Trophoblast cell (in vitro differentiated cells and primary cell): ENCODE results near the gene SNAP23.
A peak's percentile ranks its signal among the peaks of the same experiment; 100 is the strongest.

ENCODE experiments used
- DNase-seq, 2 donors: peaks; one replicate each; pipeline ENCODE4 v3.0.0-alpha.2; 2016
- H2AFZ ChIP-seq: 2 replicates; pipeline ENCODE4 v1.6.1; 2013; ENCODE audit warnings: low read length, moderate library complexity, mild to moderate bottlenecking; ENCODE audit not compliant: insufficient read depth, poor library complexity
- H2AK5ac ChIP-seq: 2 replicates; pipeline ENCODE4 v1.6.1; 2013; ENCODE audit warnings: mild to moderate bottlenecking, low read length
- H2BK120ac ChIP-seq: 2 replicates; pipeline ENCODE4 v1.6.1; 2013; ENCODE audit warnings: low read length, mild to moderate bottlenecking, moderate library complexity; ENCODE audit not compliant: insufficient read depth, poor library complexity
- H2BK12ac ChIP-seq: 2 replicates; pipeline ENCODE4 v1.6.1; 2013; ENCODE audit warnings: mild to moderate bottlenecking, low read length, moderate library complexity
- H2BK5ac ChIP-seq: 2 replicates; pipeline ENCODE4 v1.6.1; 2013; ENCODE audit warnings: low read length, low read depth, moderate library complexity, mild to moderate bottlenecking; ENCODE audit not compliant: poor library complexity
- H3K14ac ChIP-seq: 2 replicates; pipeline ENCODE4 v1.6.1; 2013; ENCODE audit warnings: mild to moderate bottlenecking, low read length
- H3K18ac ChIP-seq: 2 replicates; pipeline ENCODE4 v1.6.1; 2013; ENCODE audit warnings: mild to moderate bottlenecking, low read length
- H3K23ac ChIP-seq: 2 replicates; pipeline ENCODE4 v1.6.1; 2013; ENCODE audit warnings: low read length
- H3K27ac ChIP-seq: 2 replicates; pipeline ENCODE4 v1.5.1; 2013; ENCODE audit warnings: low read depth, mild to moderate bottlenecking, inconsistent platforms, low read length, moderate library complexity
- H3K27me3 ChIP-seq: 2 replicates; pipeline ENCODE4 v1.6.1; 2013; ENCODE audit warnings: inconsistent platforms, mild to moderate bottlenecking, low read length, moderate library complexity; ENCODE audit not compliant: insufficient read depth
- H3K36me3 ChIP-seq, 2 experiments: 1 replicate in 1 of 2; 2 replicates in 1 of 2; pipeline ENCODE4 v1.6.1; 2013; ENCODE audit warnings: low read length in 2 of 2, mild to moderate bottlenecking in 2 of 2, moderate library complexity in 1 of 2; ENCODE audit not compliant: insufficient read depth in 2 of 2, control insufficient read depth in 1 of 2
- H3K4ac ChIP-seq: 2 replicates; pipeline ENCODE4 v1.6.1; 2013; ENCODE audit warnings: low read depth, mild to moderate bottlenecking, low read length, moderate library complexity
- H3K4me1 ChIP-seq, 2 experiments: 1 replicate in 1 of 2; 2 replicates in 1 of 2; pipeline ENCODE4 v1.6.1; 2013; ENCODE audit warnings: low read length in 2 of 2, mild to moderate bottlenecking in 2 of 2, moderate library complexity in 1 of 2; ENCODE audit not compliant: insufficient read depth in 2 of 2, control insufficient read depth in 1 of 2
- H3K4me2 ChIP-seq: 2 replicates; pipeline ENCODE4 v1.6.1; 2013; ENCODE audit warnings: inconsistent platforms, mild to moderate bottlenecking, low read length, moderate library complexity
- H3K4me3 ChIP-seq: 2 replicates; pipeline ENCODE4 v1.5.1; 2013; ENCODE audit warnings: mild to moderate bottlenecking, low read depth, low read length, inconsistent platforms
- H3K79me1 ChIP-seq: one replicate; pipeline ENCODE4 v1.6.1; 2013; ENCODE audit warnings: low read length
- H3K79me2 ChIP-seq: 2 replicates; pipeline ENCODE4 v1.6.1; 2013; ENCODE audit warnings: low read length, mild to moderate bottlenecking; ENCODE audit not compliant: control insufficient read depth, insufficient read depth, poor library complexity
- H3K9ac ChIP-seq: 2 replicates; pipeline ENCODE4 v1.6.1; 2013; ENCODE audit warnings: mild to moderate bottlenecking, low read length
- H3K9me3 ChIP-seq: 2 replicates; pipeline ENCODE4 v1.6.1; 2013; ENCODE audit warnings: low read depth, mild to moderate bottlenecking, control low read depth, inconsistent platforms, low read length; ENCODE audit not compliant: insufficient read depth
- H4K12ac ChIP-seq: 2 replicates; pipeline ENCODE4 v1.6.1; 2013; ENCODE audit warnings: low read depth, mild to moderate bottlenecking, low read length, moderate library complexity
- H4K8ac ChIP-seq: 2 replicates; pipeline ENCODE4 v1.6.1; 2013; ENCODE audit warnings: low read depth, mild to moderate bottlenecking, low read length, moderate library complexity
- H4K91ac ChIP-seq: one replicate; pipeline ENCODE4 v1.6.1; 2013; ENCODE audit warnings: low read depth, mild to moderate bottlenecking, low read length, moderate library complexity
- WGBS: extraction: QIAGEN DNeasy Blood & Tissue Kit; methylation state at CpG from one replicate; pipeline ENCODE4 v1.1.7; 2013; ENCODE audit warnings: missing lambda C conversion rate; ENCODE audit not compliant: insufficient read length, insufficient coverage; ENCODE audit errors: extremely low coverage; 5-methylcytosine and 5-hydroxymethylcytosine counted together

SNAP23 gene

DNA sequence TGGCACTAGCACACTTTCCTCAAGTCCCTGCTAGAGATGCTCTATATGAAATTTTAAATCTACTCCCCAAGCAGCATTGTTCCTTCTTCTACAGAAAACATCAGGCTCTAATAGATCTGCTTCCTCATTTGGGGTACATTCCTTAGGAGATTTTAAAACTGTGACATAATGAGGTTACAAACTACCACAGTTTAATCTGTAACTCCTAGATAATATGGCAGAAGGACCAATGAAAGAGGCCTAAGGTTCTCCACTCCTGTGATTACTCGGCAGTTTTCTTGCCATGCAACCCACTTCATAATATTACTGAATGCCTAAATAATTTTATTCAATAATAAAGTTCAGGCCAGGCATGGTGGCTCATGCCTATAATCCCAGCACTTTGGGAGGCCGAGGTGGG is 20.6 kb upstream of the SNAP23 start:
- Histone ChIP-seq H3K79me2 (no peaks in the 10 kb centered on the region), H2BK120ac (no peak overlapping the region), H4K91ac (no peak overlapping the region), H3K9me3 (no peaks in the 10 kb centered on the region), H3K4ac (no peak overlapping the region), H3K4me1 (no peaks in the 10 kb centered on the region), H2BK5ac (no peak overlapping the region), H3K4me2 (no peak overlapping the region), H4K8ac (no peak overlapping the region), H2AK5ac (no peak overlapping the region), H3K9ac (no peak overlapping the region), H2AFZ (no peak overlapping the region), H3K23ac (no peak overlapping the region), H3K18ac (no peak overlapping the region), H4K12ac (no peak overlapping the region), H3K36me3 (peaks cover 0 to 3% of the 10 kb centered on the region in 2 experiments), H3K79me1 (no peaks in the 10 kb centered on the region), H3K27ac (no peak overlapping the region), H3K14ac (no peak overlapping the region), H3K27me3 (no peaks in the 10 kb centered on the region), H3K4me3 (no peak overlapping the region), H2BK12ac (no peak overlapping the region)
- no CpG with 5 or more reads among the region's 2 CpGs for WGBS
- no peak for DNase-seq

DNA sequence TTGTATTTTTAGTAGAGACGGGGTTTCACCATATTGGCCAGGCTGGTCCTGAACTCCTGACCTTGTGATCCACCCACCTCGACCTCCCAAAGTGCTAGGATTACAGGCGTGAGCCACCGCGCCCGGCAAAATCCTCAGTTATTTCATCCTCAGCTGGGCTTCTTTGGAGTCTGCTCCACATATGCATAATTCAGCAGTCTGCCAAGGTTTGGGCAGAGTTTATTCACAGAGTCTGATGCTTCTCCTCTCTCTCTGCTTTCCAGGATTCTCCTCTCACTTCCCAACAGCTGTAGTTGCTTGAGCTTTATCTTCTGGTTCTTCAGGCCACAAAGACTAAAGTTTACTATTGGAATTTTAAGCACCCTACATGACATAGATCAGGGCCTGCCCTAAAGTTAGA is 12.7 kb upstream of the SNAP23 start:
- no peaks in the 10 kb centered on the region for H3K79me1 ChIP-seq
- no peak overlapping the region for H4K12ac ChIP-seq
- H3K9ac ChIP-seq = no peak overlapping the region
- no peak overlapping the region for H4K8ac ChIP-seq
- H3K4me2 ChIP-seq = no peak overlapping the region
- H3K4me3 ChIP-seq = no peak overlapping the region
- peaks cover 0 to 2% of the 10 kb centered on the region in 2 experiments for H3K36me3 ChIP-seq
- H3K79me2 ChIP-seq = no peaks in the 10 kb centered on the region
- no peak for DNase-seq
- H3K4me1 ChIP-seq = no peaks in the 10 kb centered on the region
- no peaks in the 10 kb centered on the region for H3K9me3 ChIP-seq
- no peak overlapping the region for H3K27ac ChIP-seq
- H3K23ac ChIP-seq = no peak overlapping the region
- no peak overlapping the region for H3K4ac ChIP-seq
- no peak overlapping the region for H3K18ac ChIP-seq
- no CpG with 5 or more reads among the region's 6 CpGs for WGBS
- no peak overlapping the region for H2BK12ac ChIP-seq
- H2AK5ac ChIP-seq = no peak overlapping the region
- H2AFZ ChIP-seq = no peak overlapping the region
- H2BK120ac ChIP-seq = no peak overlapping the region
- no peak overlapping the region for H4K91ac ChIP-seq
- no peaks in the 10 kb centered on the region for H3K27me3 ChIP-seq
- no peak overlapping the region for H2BK5ac ChIP-seq
- H3K14ac ChIP-seq = no peak overlapping the region

- no peak overlapping the region for H2BK12ac ChIP-seq
- no peak overlapping the region for H3K4me2 ChIP-seq
- H4K91ac ChIP-seq = no peak overlapping the region
- H2BK5ac ChIP-seq = no peak overlapping the region
- no peaks in the 10 kb centered on the region for H3K27me3 ChIP-seq
- no peak overlapping the region for H2AFZ ChIP-seq
- H3K4ac ChIP-seq = no peak overlapping the region
- H3K9ac ChIP-seq = no peak overlapping the region
- no peaks in the 10 kb centered on the region for H3K79me2 ChIP-seq
- H4K12ac ChIP-seq = no peak overlapping the region
- no peak overlapping the region for H3K23ac ChIP-seq
- H3K36me3 ChIP-seq = peaks cover 0 to 2% of the 10 kb centered on the region in 2 experiments
- H3K4me3 ChIP-seq = no peak overlapping the region
- H3K9me3 ChIP-seq = no peaks in the 10 kb centered on the region
- no peak overlapping the region for H3K27ac ChIP-seq
- no peak overlapping the region for H3K14ac ChIP-seq
- WGBS = no CpG with 5 or more reads among the region's 1 CpG
- H4K8ac ChIP-seq = no peak overlapping the region
- H3K4me1 ChIP-seq = no peaks in the 10 kb centered on the region
- no peak overlapping the region for H2BK120ac ChIP-seq
- no peaks in the 10 kb centered on the region for H3K79me1 ChIP-seq
- no peak overlapping the region for H2AK5ac ChIP-seq
- no peak for DNase-seq
- no peak overlapping the region for H3K18ac ChIP-seq
These were observed 11.8 kb upstream of the SNAP23 start for GRCh38 chr15:42483677-42484076.

DNA sequence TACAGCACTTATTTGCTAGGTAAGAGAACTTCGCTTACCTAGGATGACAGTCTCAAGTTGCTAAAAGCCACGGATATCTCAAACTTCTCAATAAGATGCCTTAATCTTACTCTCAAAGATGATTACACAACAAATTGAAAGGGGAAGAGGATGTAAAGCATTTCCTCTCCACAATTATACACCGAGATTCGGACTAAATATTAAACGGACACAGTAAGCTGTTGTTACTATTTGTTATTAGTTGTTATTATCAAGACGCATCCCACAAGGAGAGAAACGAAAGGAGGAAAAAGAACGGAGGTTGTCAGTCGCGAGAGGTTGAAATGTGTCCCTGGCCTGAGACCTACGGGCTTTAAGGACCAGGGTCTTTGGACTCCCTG is 5.2 kb upstream of the SNAP23 start:
- H3K9ac ChIP-seq = peak overlapping the region; percentile 93
- H3K9me3 ChIP-seq = no peaks in the 10 kb centered on the region
- H3K79me2 ChIP-seq = peaks cover 6% of the 10 kb centered on the region
- no peak overlapping the region for H2BK5ac ChIP-seq
- no peaks in the 10 kb centered on the region for H3K27me3 ChIP-seq
- H3K18ac ChIP-seq = peak overlapping the region; percentile 73
- H3K23ac ChIP-seq = no peak overlapping the region
- H3K4me1 ChIP-seq = peaks cover 0 to 3% of the 10 kb centered on the region in 2 experiments
- peak overlapping the region; percentile 67 for H4K91ac ChIP-seq
- H2AK5ac ChIP-seq = no peak overlapping the region
- H3K4me2 ChIP-seq = peak overlapping the region; percentile 93
- peaks cover 11% of the 10 kb centered on the region for H3K79me1 ChIP-seq
- H2AFZ ChIP-seq = peak overlapping the region; percentile 86
- no peaks in the 10 kb centered on the region for H3K36me3 ChIP-seq
- no peak overlapping the region for H3K27ac ChIP-seq
- no CpG with 5 or more reads among the region's 11 CpGs for WGBS
- H4K8ac ChIP-seq = peak overlapping the region; percentile 83
- peak overlapping the region; percentile 86 for H3K4me3 ChIP-seq
- peak overlapping the region; percentile 87 for H3K14ac ChIP-seq
- peak overlapping the region; percentile 97 for H4K12ac ChIP-seq
- DNase-seq = peak in 1 of 2 donors; percentile 33
- H3K4ac ChIP-seq = peak overlapping the region; percentile 53
- no peak overlapping the region for H2BK120ac ChIP-seq
- no peak overlapping the region for H2BK12ac ChIP-seq
